ENCODE measurements around the gene HDAC8.
"Not testable (repeated sequence)": the region's sequence is repeated elsewhere in the genome, so short reads cannot be mapped to it uniquely, and the experiment has no call there.

The HDAC8 gene

GRCh38 chrX:72604705-72605104, 32.1 kb upstream of the HDAC8 start:
- DNase-seq, result no peak
- Histone ChIP-seq H3K27me3 (ENCODE audit: insufficient read depth, low read depth, severe bottlenecking) (peaks cover 3% of the 10 kb centered on the region), H3K4me3 (ENCODE audit: low read depth, low read length) (no peak overlapping the region), H3K9me3 (ENCODE audit: severe bottlenecking) (no peaks in the 10 kb centered on the region), H3K36me3 (no peaks in the 10 kb centered on the region; the same call in 1 of the 2 replicates), H3K27ac (no peak overlapping the region)
- no peak for TF ChIP-seq CTCF (IDR thresholded peaks at IDR 0.05; ENCODE audit: low read depth, low read length)

GRCh38 chrX:72604112-72604511, 31.5 kb upstream of the HDAC8 start:
- no peak overlapping the region for H3K27ac ChIP-seq
- DNase-seq, result no peak
- no peak for TF ChIP-seq CTCF (IDR thresholded peaks at IDR 0.05; ENCODE audit: low read depth, low read length)

GRCh38 chrX:72591038-72591437, 18.4 kb upstream of the HDAC8 start:
- not testable (repeated sequence) for DNase-seq; H3K27ac ChIP-seq; H3K36me3 ChIP-seq; H3K9me3 ChIP-seq (ENCODE audit: severe bottlenecking); H3K4me3 ChIP-seq (ENCODE audit: low read depth, low read length)
- peaks cover 15% of the 10 kb centered on the region for H3K27me3 ChIP-seq (ENCODE audit: insufficient read depth, low read depth, severe bottlenecking)

More at GRCh38 chrX:72604112-72604511, 31.5 kb upstream of the HDAC8 start:
- peaks cover 3% of the 10 kb centered on the region for H3K27me3 ChIP-seq (ENCODE audit: insufficient read depth, low read depth, severe bottlenecking)
- no peaks in the 10 kb centered on the region; the same call in 1 of the 2 replicates for H3K36me3 ChIP-seq
- H3K4me3 ChIP-seq (ENCODE audit: low read depth, low read length), result no peak overlapping the region
- H3K9me3 ChIP-seq (ENCODE audit: severe bottlenecking), result no peaks in the 10 kb centered on the region

- H3K27ac ChIP-seq, result no peak overlapping the region
- H3K9me3 ChIP-seq (ENCODE audit: severe bottlenecking), result no peaks in the 10 kb centered on the region
- no peaks in the 10 kb centered on the region for H3K36me3 ChIP-seq
- no peak overlapping the region for H3K4me3 ChIP-seq (ENCODE audit: low read depth, low read length)
- peaks cover 5% of the 10 kb centered on the region for H3K27me3 ChIP-seq (ENCODE audit: insufficient read depth, low read depth, severe bottlenecking)
- TF ChIP-seq CTCF (IDR thresholded peaks at IDR 0.05; ENCODE audit: low read depth, low read length), result no peak
- no peak for DNase-seq
Observed at GRCh38 chrX:72584163-72584562, 11.5 kb upstream of the HDAC8 start.

- Histone ChIP-seq H3K27me3 (ENCODE audit: insufficient read depth, low read depth, severe bottlenecking) (peaks cover 9% of the 10 kb centered on the region), H3K9me3 (ENCODE audit: severe bottlenecking) (no peaks in the 10 kb centered on the region), H3K4me3 (ENCODE audit: low read depth, low read length) (no peak overlapping the region), H3K36me3 (no peaks in the 10 kb centered on the region), H3K27ac (no peak overlapping the region)
- TF ChIP-seq CTCF (IDR thresholded peaks at IDR 0.05; ENCODE audit: low read depth, low read length), result no peak
- DNase-seq, result no peak
Observed at GRCh38 chrX:72576141-72576894, 3.7 kb upstream of the HDAC8 start.

- Histone ChIP-seq H3K4me3 (ENCODE audit: low read depth, low read length) (peak overlapping the region; percentile 59), H3K9me3 (ENCODE audit: severe bottlenecking) (no peaks in the 10 kb centered on the region), H3K27ac (peak overlapping the region; percentile 88), H3K27me3 (ENCODE audit: insufficient read depth, low read depth, severe bottlenecking) (peaks cover 11% of the 10 kb centered on the region), H3K36me3 (peaks cover 3% of the 10 kb centered on the region)
- no peak for TF ChIP-seq CTCF (IDR thresholded peaks at IDR 0.05; ENCODE audit: low read depth, low read length)
- DNase-seq, result no peak
Observed at GRCh38 chrX:72573158-72573511, 492 bp upstream of the HDAC8 start.

Data from WERI-Rb-1 (cell line).